Right atrium auricular region (tissue), 2 donors: Measurements from ENCODE around the gene LIG4. TPM values are rescaled to one million over a fixed set of nuclear protein-coding genes. Genes with fewer than 3 reads are reported as not detected.

ENCODE experiments used
- DNase-seq: peaks from one replicate; pipeline ENCODE4 v3.0.0-alpha.2; 2019; ENCODE audit warnings: low spot score
- H3K27ac ChIP-seq, 2 donors: fragments of 200-600 bp; sonication (generic); 1 replicate in 1 of 2; 2 replicates in 1 of 2; pipeline ENCODE4 v1.5.1; 2016 to 2019
- H3K27me3 ChIP-seq, 2 donors: fragments of 200-600 bp; sonication (generic); one replicate each; pipeline versions ENCODE4 v1.5.1 to v1.6.0; 2017 to 2019
- H3K36me3 ChIP-seq: fragments of 200-600 bp; sonication (generic); one replicate; pipeline ENCODE4 v1.5.1; 2016
- H3K4me1 ChIP-seq, 2 donors: fragments of 200-600 bp; sonication (generic); one replicate each; pipeline versions ENCODE4 v1.5.1 to v1.6.0; 2017 to 2019
- H3K4me3 ChIP-seq, 2 donors: fragments of 200-600 bp; sonication (generic); 1 replicate in 1 of 2; 2 replicates in 1 of 2; pipeline ENCODE4 v1.5.1; 2017 to 2019; ENCODE audit warnings: mild to moderate bottlenecking in 1 of 2, moderate library complexity in 1 of 2
- H3K9me3 ChIP-seq, 2 donors: fragments of 200-600 bp; sonication (generic); one replicate each; pipeline ENCODE4 v1.5.1; 2019
- CTCF ChIP-seq, 2 donors: fragments of 200-600 bp; sonication (generic); IDR thresholded peaks; one replicate each; pipeline ENCODE4 v1.5.1; 2019; ENCODE audit warnings: antibody characterized with exemption in 2 of 2
- total RNA-seq, 2 donors: library from RNA; depleted of rRNA; stranded (reverse); fragments of >200 nt; gene quantifications; one replicate each; pipeline ENCODE4 v1.1.0, GENCODE V29; 2016

The LIG4 gene
- total RNA-seq, 2 donors from 2014 or later = 9.2 to 11.3 TPM

DNA sequence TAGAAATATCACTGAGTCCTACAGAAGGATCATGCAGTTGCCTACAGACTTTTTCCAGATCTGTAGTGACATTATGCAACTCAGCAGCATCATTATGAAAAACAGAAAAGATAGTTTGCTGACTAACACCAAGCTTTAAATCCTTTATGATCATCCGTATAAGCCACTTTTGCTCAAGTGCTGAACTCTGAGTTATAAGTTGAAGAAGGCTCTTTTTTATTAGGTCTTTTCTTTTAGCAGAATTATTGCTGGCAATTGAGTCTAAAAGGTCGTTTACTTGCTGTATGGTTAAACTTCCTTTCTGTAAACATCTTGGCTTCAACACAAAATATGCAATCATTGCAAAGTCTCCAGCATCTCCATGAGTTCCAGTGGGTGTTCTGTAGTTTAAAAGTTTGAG lies 4.8 kb downstream of the LIG4 start:
- H3K27me3 ChIP-seq = no peaks in the 10 kb centered on the region
- no peaks in the 10 kb centered on the region for H3K9me3 ChIP-seq
- no peak for TF ChIP-seq CTCF (IDR thresholded peaks at IDR 0.05)
- peaks cover 0 to 9% of the 10 kb centered on the region in 2 donors for H3K4me1 ChIP-seq
- DNase-seq = no peak
- H3K27ac ChIP-seq = no peak overlapping the region
- H3K4me3 ChIP-seq = no peak overlapping the region
- peaks cover 19% of the 10 kb centered on the region for H3K36me3 ChIP-seq

DNA sequence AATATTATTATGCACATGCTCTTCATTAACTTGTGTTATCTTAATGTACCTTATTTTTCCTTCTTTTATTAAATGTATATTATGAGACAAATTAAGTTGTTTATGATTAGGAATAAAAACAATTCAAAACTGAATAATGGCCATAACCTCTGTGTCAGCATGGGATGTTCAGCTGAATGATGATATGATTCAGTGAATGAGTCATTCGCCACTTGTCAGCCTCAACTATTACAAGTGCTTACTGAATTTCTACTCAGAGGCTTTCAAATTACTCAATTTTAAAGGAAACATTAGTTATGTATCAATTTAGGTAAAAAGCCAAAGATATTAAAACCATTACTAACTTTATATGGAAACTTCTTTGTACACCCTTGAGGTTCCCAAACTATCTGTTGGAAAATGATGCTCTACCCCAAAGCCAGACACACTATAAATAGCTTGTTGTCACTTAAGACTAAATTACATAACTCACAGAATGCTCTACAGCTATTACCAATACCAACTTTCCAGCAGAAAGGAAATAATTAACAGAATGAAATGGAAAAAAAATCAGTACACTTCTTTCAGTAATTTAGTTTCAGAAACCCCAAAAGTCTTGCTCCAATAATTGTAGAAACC lies 14.4 kb downstream of the LIG4 start:
- TF ChIP-seq CTCF (IDR thresholded peaks at IDR 0.05) = no peak
- no peak for DNase-seq
- Histone ChIP-seq H3K4me1 (no peaks in the 10 kb centered on the region), H3K9me3 (no peaks in the 10 kb centered on the region), H3K4me3 (no peak overlapping the region), H3K27ac (no peak overlapping the region), H3K36me3 (no peaks in the 10 kb centered on the region), H3K27me3 (no peaks in the 10 kb centered on the region)

DNA sequence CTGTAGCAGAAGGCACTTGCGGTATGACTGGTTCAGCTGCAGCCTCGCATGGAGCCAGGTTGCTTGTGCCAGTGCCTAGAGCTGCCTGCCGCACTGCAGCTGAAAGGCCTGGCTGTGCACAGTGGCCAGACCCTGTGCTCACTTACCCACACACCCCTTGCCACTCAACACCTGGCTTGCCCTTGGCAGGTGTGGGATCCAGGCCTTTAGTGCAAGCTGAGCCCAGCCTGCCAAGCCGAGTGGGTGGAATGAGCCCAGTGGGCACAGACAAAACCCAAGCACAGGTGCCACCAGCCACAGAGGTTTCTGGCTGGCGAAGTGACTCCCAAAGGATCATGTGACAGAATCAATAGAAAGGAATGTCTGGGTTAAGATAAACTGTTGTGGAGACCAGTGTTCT lies 19.5 kb downstream of the LIG4 start:
- Histone ChIP-seq H3K9me3 (no peaks in the 10 kb centered on the region), H3K4me3 (no peak overlapping the region)
- no peak for TF ChIP-seq CTCF (IDR thresholded peaks at IDR 0.05)

GRCh38 chr13:108195146-108195545 lies 20.2 kb downstream of the LIG4 start:
- no peak for DNase-seq
- no peak for TF ChIP-seq CTCF (IDR thresholded peaks at IDR 0.05)
- no peaks in the 10 kb centered on the region for H3K4me1 ChIP-seq
- H3K27me3 ChIP-seq = no peaks in the 10 kb centered on the region
- no peak overlapping the region for H3K4me3 ChIP-seq
- no peak overlapping the region for H3K27ac ChIP-seq
- H3K9me3 ChIP-seq = no peaks in the 10 kb centered on the region
- H3K36me3 ChIP-seq = no peaks in the 10 kb centered on the region

More for the DNA sequence above, 19.5 kb downstream of the LIG4 start:
- Histone ChIP-seq H3K4me1 (no peaks in the 10 kb centered on the region), H3K27me3 (no peaks in the 10 kb centered on the region), H3K27ac (no peak overlapping the region), H3K36me3 (no peaks in the 10 kb centered on the region)
- no peak for DNase-seq

DNA sequence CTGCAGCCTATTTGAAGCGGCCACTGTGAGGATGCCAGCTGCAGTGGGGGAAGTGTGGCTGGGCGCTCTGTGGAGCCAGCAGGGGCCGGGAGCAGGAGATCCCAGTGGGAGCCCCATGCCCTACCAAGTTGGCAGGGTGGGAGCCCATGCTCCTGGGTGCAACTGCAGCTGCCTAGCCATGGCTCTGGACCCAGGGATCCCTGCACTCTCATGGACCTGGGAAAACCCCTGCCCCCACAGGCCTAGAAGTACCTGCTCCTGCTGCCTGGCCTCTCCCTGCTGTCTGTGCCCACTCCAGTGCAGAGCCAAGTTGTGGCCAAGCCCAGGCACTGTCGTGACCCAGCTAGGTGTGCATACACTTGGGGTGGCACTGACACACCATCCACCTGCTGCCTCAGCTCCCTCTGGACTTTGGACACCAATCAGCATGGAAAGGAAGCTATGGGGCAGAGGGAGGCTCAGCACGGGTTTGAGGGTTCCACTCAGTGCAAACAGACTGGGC lies 20.9 kb downstream of the LIG4 start:
- TF ChIP-seq CTCF (IDR thresholded peaks at IDR 0.05) = no peak
- Histone ChIP-seq H3K36me3 (no peaks in the 10 kb centered on the region), H3K27ac (no peak overlapping the region), H3K27me3 (no peaks in the 10 kb centered on the region), H3K4me1 (no peaks in the 10 kb centered on the region), H3K9me3 (no peaks in the 10 kb centered on the region), H3K4me3 (no peak overlapping the region)
- DNase-seq = no peak

DNA sequence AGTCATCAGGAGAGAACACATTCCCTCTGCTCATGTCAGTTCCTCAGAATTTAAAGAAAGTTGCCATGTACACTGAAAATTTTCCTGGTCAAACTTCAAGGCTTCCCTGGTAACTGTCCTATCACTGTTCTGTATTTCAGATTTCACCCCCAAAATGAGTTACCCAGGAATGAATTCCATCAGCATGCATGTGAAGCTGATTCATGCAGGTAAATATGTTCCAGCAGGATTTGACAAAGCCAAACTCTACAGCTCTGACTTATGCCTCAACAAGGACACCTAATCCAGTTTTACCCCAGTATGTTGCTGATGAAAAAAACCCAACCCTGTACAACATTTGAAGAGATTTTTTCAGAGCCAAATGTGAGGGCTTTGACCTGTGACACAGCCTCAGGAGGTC lies 21.5 kb downstream of the LIG4 start:
- no peaks in the 10 kb centered on the region for H3K9me3 ChIP-seq
- no peak for TF ChIP-seq CTCF (IDR thresholded peaks at IDR 0.05)
- no peaks in the 10 kb centered on the region for H3K36me3 ChIP-seq
- DNase-seq = no peak
- H3K27me3 ChIP-seq = no peaks in the 10 kb centered on the region
- no peaks in the 10 kb centered on the region for H3K4me1 ChIP-seq
- no peak overlapping the region for H3K4me3 ChIP-seq
- no peak overlapping the region for H3K27ac ChIP-seq
